ENCODE results near the gene ACTN1.

DNA sequence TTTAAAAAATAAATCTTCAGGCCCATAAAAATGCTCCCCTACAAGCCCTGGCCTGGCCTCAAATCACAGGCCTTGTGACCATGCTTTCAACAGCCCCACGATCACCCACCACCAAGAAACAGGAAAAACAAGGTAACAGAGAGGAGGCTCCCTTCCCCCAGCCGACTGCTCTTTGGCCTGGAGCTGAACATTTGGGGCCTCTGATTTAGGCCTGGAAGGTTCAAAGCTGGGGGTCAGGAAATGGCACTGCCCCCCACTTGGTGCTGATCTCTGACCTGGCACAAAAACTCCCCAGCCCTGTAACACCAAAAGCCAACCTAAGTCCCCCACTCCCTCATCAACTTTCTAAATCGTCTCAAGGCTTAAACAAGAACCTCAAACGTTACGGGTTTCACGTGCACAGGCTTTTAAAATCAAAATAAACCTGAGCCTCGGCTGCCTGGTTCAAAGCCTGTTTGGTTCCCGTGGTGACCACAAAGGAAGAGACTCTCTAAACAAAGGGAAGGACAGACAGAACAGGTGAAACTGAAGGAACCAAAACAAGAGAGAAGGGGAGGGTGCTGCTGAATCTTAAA lies 9.0 kb downstream of the ACTN1 start:
- TF ChIP-seq L3MBTL2 (conservative IDR thresholded peaks at IDR 0.05) (no peak), SP1 (IDR thresholded peaks at IDR 0.05) (no peak), TARDBP (IDR thresholded peaks at IDR 0.05) (no peak), FOXM1 (IDR thresholded peaks at IDR 0.05; ENCODE audit: borderline replicate concordance) (no peak), ELF4 (IDR thresholded peaks at IDR 0.05) (no peak), ARNT (IDR thresholded peaks at IDR 0.05) (no peak), SUZ12 (IDR thresholded peaks at IDR 0.05) (no peak), BHLHE40 (IDR thresholded peaks at IDR 0.05; ENCODE audit: borderline replicate concordance) (no peak), NFRKB (IDR thresholded peaks at IDR 0.05) (no peak), FOXA1 (IDR thresholded peaks at IDR 0.05) (no peak), ZNF384 (IDR thresholded peaks at IDR 0.05) (no peak), LEF1 (IDR thresholded peaks at IDR 0.05; ENCODE audit: borderline replicate concordance) (no peak)
